Lung microvascular endothelial cell (primary cell): Measurements from ENCODE around the gene HOXA10. TPM values are rescaled to one million over a fixed set of nuclear protein-coding genes. Genes with fewer than 3 reads are reported as not detected.

Source experiments
- DNase-seq, 2 donors: peaks; one replicate each; pipeline versions ENCODE4 v3.0.0 to v3.0.0-alpha.2; 2010; ENCODE audit warnings: low read depth in 2 of 2
- total RNA-seq: library from RNA; depleted of rRNA; stranded (reverse); fragments of >200 nt; gene quantifications from 2 replicates; pipeline ENCODE4 v1.2.1, GENCODE V29; 2014

HOXA10 gene
- total RNA-seq, 1 donor from 2014 or later: under 0.01 TPM

- no peak for DNase-seq
Observed at GRCh38 chr7:27157702-27158431, 16.3 kb downstream of the HOXA10 start.

GRCh38 chr7:27156916-27157701, 17.0 kb downstream of the HOXA10 start:
- no peak for DNase-seq

- peak; percentile 60 to 85 for DNase-seq
Observed at GRCh38 chr7:27156508-27156898, 17.6 kb downstream of the HOXA10 start, which contains the start of gene HOXA7. Gene HOXA7 (minus strand): TSS chr7:27156675. CDS start chr7:27156545, 130 bp downstream.

GRCh38 chr7:27155816-27156507, 18.2 kb downstream of the HOXA10 start:
- DNase-seq: peak; percentile 40 to 77

- peak in 1 of 2 donors; percentile 46 for DNase-seq
Observed at GRCh38 chr7:27154901-27155815, 19.0 kb downstream of the HOXA10 start.

GRCh38 chr7:27154369-27154768, 19.8 kb downstream of the HOXA10 start:
- DNase-seq: no peak

- DNase-seq: no peak
Observed at GRCh38 chr7:27153526-27153925, 20.6 kb downstream of the HOXA10 start.

- no peak for DNase-seq
Observed at GRCh38 chr7:27152816-27153442, 21.2 kb downstream of the HOXA10 start.

GRCh38 chr7:27151931-27152815, 21.9 kb downstream of the HOXA10 start, which contains the start of gene HOXA3:
Gene HOXA3 (minus strand): TSS chr7:27152583. CDS start chr7:27110640, 41,943 bp downstream.
- peak; percentile 41 to 90 for DNase-seq

- DNase-seq: no peak
Observed at GRCh38 chr7:27151341-27151930, 22.7 kb downstream of the HOXA10 start.

- DNase-seq: peak; percentile 89 to 92
Observed at GRCh38 chr7:27150568-27151340, 23.4 kb downstream of the HOXA10 start.

- no peak for DNase-seq
Observed at GRCh38 chr7:27149842-27150567, 24.1 kb downstream of the HOXA10 start.

GRCh38 chr7:27148756-27149641, 25.1 kb downstream of the HOXA10 start:
- DNase-seq: no peak

GRCh38 chr7:27148031-27148755, 25.9 kb downstream of the HOXA10 start:
- no peak for DNase-seq

- peak in 1 of 2 donors; percentile 68 for DNase-seq
Observed at GRCh38 chr7:27147199-27148030, 26.7 kb downstream of the HOXA10 start, which contains the start of gene HOXA6. Gene HOXA6 (minus strand): TSS chr7:27147774. CDS start chr7:27147749, 25 bp downstream.
